ENCODE measurements around the gene EIF5A.

The EIF5A gene

GRCh38 chr17:7312432-7313087, 5.1 kb downstream of the EIF5A start:
- H3K9ac ChIP-seq (ENCODE audit: low read length), result no peak overlapping the region
- peaks cover 15% of the 10 kb centered on the region for H3K36me3 ChIP-seq (replicated peaks; ENCODE audit: insufficient read depth, low read length)
- no peak overlapping the region for H2AFZ ChIP-seq (ENCODE audit: low read length)
- no peak for TF ChIP-seq EZH2 (optimal IDR thresholded peaks at IDR 0.05; ENCODE audit: low read depth, low read length)
- no peak for TF ChIP-seq CTCF (IDR thresholded peaks at IDR 0.05; ENCODE audit: low read length)
- no peak for TF ChIP-seq EZH2phosphoT487 (IDR thresholded peaks at IDR 0.05; ENCODE audit: low read length)
- no peak overlapping the region for H3K4me2 ChIP-seq (ENCODE audit: low read depth, low read length)
- H3K9me3 ChIP-seq (replicated peaks; ENCODE audit: insufficient read depth, low read length), result no peaks in the 10 kb centered on the region
- peaks cover 74% of the 10 kb centered on the region for H3K79me2 ChIP-seq (ENCODE audit: low read length)
- peaks cover 68% of the 10 kb centered on the region for H3F3A ChIP-seq (ENCODE audit: insufficient read depth, low read length)
- no peak overlapping the region for H3K4me3 ChIP-seq (ENCODE audit: low read length)
- no peaks in the 10 kb centered on the region for H3K9me2 ChIP-seq (replicated peaks; ENCODE audit: insufficient read depth, low read length)
- H3K27me3 ChIP-seq (replicated peaks; ENCODE audit: insufficient read depth, low read length), result no peaks in the 10 kb centered on the region
- H4K20me1 ChIP-seq (ENCODE audit: insufficient read depth, low read length), result peaks cover 33% of the 10 kb centered on the region
- no peak for DNase-seq
- peak overlapping the region; percentile 63; the same call in 1 of the 2 replicates for H3K27ac ChIP-seq (ENCODE audit: low read length)
- peaks cover 24% of the 10 kb centered on the region for H3K4me1 ChIP-seq (ENCODE audit: low read length)

GRCh38 chr17:7313088-7313889, 5.9 kb downstream of the EIF5A start:
- Histone ChIP-seq H3K4me1 (ENCODE audit: low read length) (peaks cover 24% of the 10 kb centered on the region), H3K27ac (ENCODE audit: low read length) (peak overlapping the region; percentile 63; the same call in 1 of the 2 replicates), H3F3A (ENCODE audit: insufficient read depth, low read length) (peaks cover 64% of the 10 kb centered on the region), H2AFZ (ENCODE audit: low read length) (no peak overlapping the region), H3K79me2 (ENCODE audit: low read length) (peaks cover 66% of the 10 kb centered on the region), H3K9me2 (replicated peaks; ENCODE audit: insufficient read depth, low read length) (no peaks in the 10 kb centered on the region), H4K20me1 (ENCODE audit: insufficient read depth, low read length) (peaks cover 33% of the 10 kb centered on the region), H3K36me3 (replicated peaks; ENCODE audit: insufficient read depth, low read length) (peaks cover 15% of the 10 kb centered on the region), H3K27me3 (replicated peaks; ENCODE audit: insufficient read depth, low read length) (no peaks in the 10 kb centered on the region), H3K4me2 (ENCODE audit: low read depth, low read length) (peak overlapping the region; percentile 65; the same call in 1 of the 2 replicates), H3K9me3 (replicated peaks; ENCODE audit: insufficient read depth, low read length) (no peaks in the 10 kb centered on the region), H3K4me3 (ENCODE audit: low read length) (no peak overlapping the region), H3K9ac (ENCODE audit: low read length) (no peak overlapping the region)
- TF ChIP-seq CTCF (IDR thresholded peaks at IDR 0.05; ENCODE audit: low read length) (peak; percentile 32), EZH2 (optimal IDR thresholded peaks at IDR 0.05; ENCODE audit: low read depth, low read length) (no peak), EZH2phosphoT487 (IDR thresholded peaks at IDR 0.05; ENCODE audit: low read length) (no peak)
- DNase-seq, result no peak

- Histone ChIP-seq H3K79me2 (ENCODE audit: low read length) (peaks cover 58% of the 10 kb centered on the region), H3K36me3 (replicated peaks; ENCODE audit: insufficient read depth, low read length) (peaks cover 15% of the 10 kb centered on the region), H3K4me2 (ENCODE audit: low read depth, low read length) (peak overlapping the region; percentile 65), H3K9me2 (replicated peaks; ENCODE audit: insufficient read depth, low read length) (no peaks in the 10 kb centered on the region), H3K4me1 (ENCODE audit: low read length) (peaks cover 24% of the 10 kb centered on the region), H3F3A (ENCODE audit: insufficient read depth, low read length) (peaks cover 56% of the 10 kb centered on the region), H3K27ac (ENCODE audit: low read length) (peak overlapping the region; percentile 63; the same call in 1 of the 2 replicates), H3K27me3 (replicated peaks; ENCODE audit: insufficient read depth, low read length) (no peaks in the 10 kb centered on the region), H3K9ac (ENCODE audit: low read length) (peak overlapping the region; percentile 70), H3K9me3 (replicated peaks; ENCODE audit: insufficient read depth, low read length) (no peaks in the 10 kb centered on the region), H3K4me3 (ENCODE audit: low read length) (peak overlapping the region; percentile 89), H4K20me1 (ENCODE audit: insufficient read depth, low read length) (peaks cover 31% of the 10 kb centered on the region), H2AFZ (ENCODE audit: low read length) (no peak overlapping the region)
- TF ChIP-seq CTCF (IDR thresholded peaks at IDR 0.05; ENCODE audit: low read length) (no peak), EZH2phosphoT487 (IDR thresholded peaks at IDR 0.05; ENCODE audit: low read length) (no peak), EZH2 (optimal IDR thresholded peaks at IDR 0.05; ENCODE audit: low read depth, low read length) (no peak)
- DNase-seq, result peak; percentile 34
Observed at GRCh38 chr17:7313890-7314718, 6.7 kb downstream of the EIF5A start.
